Measurements from ENCODE around the gene KRTAP5-3.
"Not testable (repeated sequence)": the region's sequence is repeated elsewhere in the genome, so short reads cannot be mapped to it uniquely, and the experiment has no call there.

DNA sequence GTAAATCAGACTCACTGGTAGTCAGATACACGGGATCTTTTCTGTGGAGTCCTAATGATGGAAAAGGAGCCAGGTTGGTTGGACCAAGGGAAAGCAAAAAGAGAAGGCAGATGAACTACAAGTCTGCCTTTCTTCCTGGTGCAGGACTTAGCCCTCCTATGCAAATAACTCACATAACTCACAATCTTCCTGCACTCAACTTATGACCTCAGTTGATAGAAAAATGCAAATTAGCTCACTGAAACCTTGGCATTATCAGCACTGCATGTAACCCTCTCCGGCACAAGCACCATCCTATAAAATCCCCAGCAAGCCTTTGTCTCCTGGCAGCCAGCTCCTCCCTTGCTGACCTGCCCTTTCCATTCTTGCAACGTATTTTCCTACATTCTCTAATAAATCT lies 6.6 kb downstream of the KRTAP5-3 start:
- TF ChIP-seq, protein P1, sequence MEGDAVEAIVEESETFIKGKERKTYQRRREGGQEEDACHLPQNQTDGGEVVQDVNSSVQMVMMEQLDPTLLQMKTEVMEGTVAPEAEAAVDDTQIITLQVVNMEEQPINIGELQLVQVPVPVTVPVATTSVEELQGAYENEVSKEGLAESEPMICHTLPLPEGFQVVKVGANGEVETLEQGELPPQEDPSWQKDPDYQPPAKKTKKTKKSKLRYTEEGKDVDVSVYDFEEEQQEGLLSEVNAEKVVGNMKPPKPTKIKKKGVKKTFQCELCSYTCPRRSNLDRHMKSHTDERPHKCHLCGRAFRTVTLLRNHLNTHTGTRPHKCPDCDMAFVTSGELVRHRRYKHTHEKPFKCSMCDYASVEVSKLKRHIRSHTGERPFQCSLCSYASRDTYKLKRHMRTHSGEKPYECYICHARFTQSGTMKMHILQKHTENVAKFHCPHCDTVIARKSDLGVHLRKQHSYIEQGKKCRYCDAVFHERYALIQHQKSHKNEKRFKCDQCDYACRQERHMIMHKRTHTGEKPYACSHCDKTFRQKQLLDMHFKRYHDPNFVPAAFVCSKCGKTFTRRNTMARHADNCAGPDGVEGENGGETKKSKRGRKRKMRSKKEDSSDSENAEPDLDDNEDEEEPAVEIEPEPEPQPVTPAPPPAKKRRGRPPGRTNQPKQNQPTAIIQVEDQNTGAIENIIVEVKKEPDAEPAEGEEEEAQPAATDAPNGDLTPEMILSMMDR (conservative IDR thresholded peaks at IDR 0.05) = not testable (repeated sequence)
- TF ChIP-seq ZFX (IDR thresholded peaks at IDR 0.05) = not testable (repeated sequence)
